ENCODE results near the gene HEYL.
"Not testable (repeated sequence)": the region's sequence is repeated elsewhere in the genome, so short reads cannot be mapped to it uniquely, and the experiment has no call there.

The HEYL gene

DNA sequence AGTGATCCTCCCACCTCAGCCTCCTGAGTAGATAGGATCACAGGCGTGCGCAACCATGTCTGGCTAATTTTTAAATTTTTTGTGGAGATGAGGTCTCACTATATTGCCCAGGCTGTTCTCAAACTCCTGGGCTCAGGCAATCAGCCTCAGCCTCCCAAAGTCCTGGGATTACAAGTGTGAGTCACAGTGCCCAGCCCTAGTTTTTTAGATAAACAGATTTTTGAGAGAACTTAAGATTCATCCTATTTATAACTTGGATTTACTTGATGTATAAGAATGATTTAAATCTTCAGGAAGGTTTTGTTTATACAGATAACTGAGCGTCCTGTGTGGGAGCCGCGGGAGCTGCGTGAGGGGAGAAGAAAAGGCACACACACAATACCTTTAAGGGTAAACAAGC, 26.2 kb downstream of the HEYL start:
- in situ Hi-C loops (cut with MboI; ENCODE audit: low sequenced_read_pairs), result no loop called here

GRCh38 chr1:39609618-39610331, 29.7 kb downstream of the HEYL start:
- in situ Hi-C loops (cut with MboI; ENCODE audit: low sequenced_read_pairs), result no loop called here

DNA sequence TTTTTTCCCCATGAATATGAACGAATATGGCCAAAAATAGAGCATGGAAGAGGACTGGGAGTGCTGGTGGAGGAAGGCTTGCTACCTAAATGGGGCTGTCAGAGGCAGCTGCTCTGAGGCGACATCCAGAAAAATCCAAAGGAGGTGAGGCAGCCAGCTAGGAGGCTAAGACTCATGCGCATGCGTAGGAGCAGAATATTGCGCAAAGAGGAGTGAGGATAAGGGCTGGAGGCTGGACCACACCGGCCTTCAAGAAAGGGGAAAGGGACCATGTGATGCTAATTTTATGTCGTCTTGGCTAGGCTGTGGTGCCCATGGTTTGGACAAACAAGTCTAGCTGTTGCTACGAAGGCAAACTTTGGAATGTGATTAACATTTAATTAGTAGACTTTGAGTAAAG, 30.5 kb downstream of the HEYL start:
- in situ Hi-C loops (cut with MboI; ENCODE audit: low sequenced_read_pairs), result no loop called here

DNA sequence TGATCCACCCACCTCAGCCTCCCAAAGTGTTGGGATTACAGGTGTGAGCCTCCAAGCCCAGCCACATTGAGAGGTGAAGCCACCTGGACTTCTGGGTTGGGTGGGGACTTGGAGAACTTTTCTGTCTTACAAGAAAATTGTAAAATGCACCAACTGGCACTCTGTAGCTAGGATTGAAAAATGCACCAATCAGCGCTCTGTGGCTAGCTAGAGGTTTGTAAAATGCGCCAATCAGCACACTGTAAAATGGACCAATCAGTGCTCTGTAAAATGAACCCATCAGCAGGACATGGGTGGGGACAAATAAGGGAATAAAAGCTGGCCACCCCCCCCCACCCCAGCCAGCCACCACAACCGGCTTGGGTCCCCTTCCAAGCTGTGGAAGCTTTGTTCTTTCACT, 35.8 kb downstream of the HEYL start:
- in situ Hi-C loops (cut with MboI; ENCODE audit: low sequenced_read_pairs), result not testable (repeated sequence)

GRCh38 chr1:39601667-39602255, 37.7 kb downstream of the HEYL start:
- in situ Hi-C loops (cut with MboI; ENCODE audit: low sequenced_read_pairs), result not testable (repeated sequence)

DNA sequence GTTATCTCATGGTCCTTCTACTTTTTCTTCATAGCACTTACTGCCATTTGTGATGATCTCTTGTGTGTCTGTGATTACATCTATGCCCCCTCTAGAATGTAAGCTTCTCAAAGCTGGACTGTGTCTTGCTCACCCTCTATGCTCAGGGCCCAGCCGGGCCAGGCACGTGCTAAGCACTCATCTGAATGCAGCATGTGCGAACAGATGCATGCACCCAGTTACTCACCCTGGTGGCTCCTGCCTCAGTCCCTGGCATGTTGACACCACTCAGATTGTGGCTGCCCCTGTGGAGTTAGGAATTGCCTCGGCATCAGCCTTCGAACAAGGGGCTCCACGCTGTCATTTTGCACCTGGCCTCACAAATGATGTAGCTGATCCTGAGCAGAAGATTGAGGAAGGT, 43.3 kb downstream of the HEYL start:
- in situ Hi-C loops (cut with MboI; ENCODE audit: low sequenced_read_pairs), result no loop called here

GRCh38 chr1:39593386-39593785, 46.1 kb downstream of the HEYL start:
- in situ Hi-C loops (cut with MboI; ENCODE audit: low sequenced_read_pairs), result no loop called here

GRCh38 chr1:39592069-39592468, 47.4 kb downstream of the HEYL start:
- in situ Hi-C loops (cut with MboI; ENCODE audit: low sequenced_read_pairs), result no loop called here

DNA sequence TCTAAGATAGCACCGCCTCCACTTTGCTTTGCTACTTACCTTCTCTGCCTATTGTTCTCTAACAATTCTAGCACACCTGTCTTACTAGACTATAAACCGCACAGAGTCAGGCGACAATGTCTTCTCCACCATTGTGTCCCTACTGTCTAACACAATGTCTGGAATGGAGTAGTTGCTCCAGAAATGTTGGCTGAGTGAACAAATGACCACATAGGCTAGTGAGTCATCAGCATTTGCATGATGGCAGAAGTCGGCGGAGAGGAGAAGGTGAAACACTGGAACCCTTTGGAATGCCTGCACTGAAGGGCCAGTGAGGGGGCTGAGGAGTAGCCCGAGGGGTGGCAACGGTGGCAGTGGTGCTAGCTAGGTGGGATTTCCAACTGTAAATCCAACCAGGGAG, 48.9 kb downstream of the HEYL start:
- in situ Hi-C loops (cut with MboI; ENCODE audit: low sequenced_read_pairs), result no loop called here

- in situ Hi-C loops (cut with MboI; ENCODE audit: low sequenced_read_pairs), result no loop called here
These were observed 53.5 kb downstream of the HEYL start for GRCh38 chr1:39585933-39586332.

- in situ Hi-C loops (cut with MboI; ENCODE audit: low sequenced_read_pairs), result no loop called here
These were observed 63.3 kb downstream of the HEYL start for GRCh38 chr1:39576016-39576657.

- in situ Hi-C loops (cut with MboI; ENCODE audit: low sequenced_read_pairs), result no loop called here
These were observed 64.0 kb downstream of the HEYL start for GRCh38 chr1:39575191-39576015.

GRCh38 chr1:39574646-39575045, 64.8 kb downstream of the HEYL start:
- in situ Hi-C loops (cut with MboI; ENCODE audit: low sequenced_read_pairs), result no loop called here
